HAP-1 (cell line): ENCODE measurements around the gene HABP4.
"Not testable (repeated sequence)": the region's sequence is repeated elsewhere in the genome, so short reads cannot be mapped to it uniquely, and the experiment has no call there.

Experiments
- DNase-seq, 2 experiments: peaks; one replicate each; pipeline ENCODE4 v3.0.0-alpha.2; 2016 to 2020; ENCODE audit warnings: low spot score in 2 of 2
- H3K27me3 ChIP-seq: fragments of 250-450 bp; sonication (Bioruptor Pico); 2 replicates; pipeline ENCODE4 v1.5.1; 2020; ENCODE audit warnings: low read depth, mild to moderate bottlenecking, moderate library complexity
- H3K36me3 ChIP-seq: fragments of 250-450 bp; sonication (Bioruptor Pico); replicated peaks from 2 replicates; pipeline ENCODE4 v1.5.1; 2020; ENCODE audit warnings: mild to moderate bottlenecking
- H3K4me1 ChIP-seq: fragments of 250-450 bp; sonication (Bioruptor Pico); 2 replicates; pipeline ENCODE4 v1.5.1; 2020; ENCODE audit warnings: mild to moderate bottlenecking
- H3K4me3 ChIP-seq: fragments of 250-450 bp; sonication (Bioruptor Pico); 2 replicates; pipeline ENCODE4 v1.5.1; 2020; ENCODE audit warnings: mild to moderate bottlenecking, moderate library complexity
- H3K9me3 ChIP-seq: fragments of 250-450 bp; sonication (Bioruptor Pico); 2 replicates; pipeline ENCODE4 v1.5.1; 2020; ENCODE audit warnings: mild to moderate bottlenecking, moderate library complexity
- in situ Hi-C: fragments of 300-500 bp; cut with MboI; formaldehyde crosslinking; loops from 3 replicates; pipeline ENCODE4 v1.14.3; 2020; ENCODE audit warnings: low sequenced_read_pairs, inconsistent platforms, mixed read lengths

Gene HABP4

GRCh38 chr9:96501633-96502538 is 51.9 kb downstream of the HABP4 start:
- in situ Hi-C loops, result no loop called here
- H3K27me3 ChIP-seq, result no peaks in the 10 kb centered on the region
- H3K36me3 ChIP-seq, result no peaks in the 10 kb centered on the region
- no peak overlapping the region for H3K4me3 ChIP-seq
- no peak for DNase-seq
- no peaks in the 10 kb centered on the region for H3K9me3 ChIP-seq
- no peaks in the 10 kb centered on the region for H3K4me1 ChIP-seq

- no peak for DNase-seq
- in situ Hi-C loops, result no loop called here
Observed at GRCh38 chr9:96502539-96503373, 52.8 kb downstream of the HABP4 start.

DNA sequence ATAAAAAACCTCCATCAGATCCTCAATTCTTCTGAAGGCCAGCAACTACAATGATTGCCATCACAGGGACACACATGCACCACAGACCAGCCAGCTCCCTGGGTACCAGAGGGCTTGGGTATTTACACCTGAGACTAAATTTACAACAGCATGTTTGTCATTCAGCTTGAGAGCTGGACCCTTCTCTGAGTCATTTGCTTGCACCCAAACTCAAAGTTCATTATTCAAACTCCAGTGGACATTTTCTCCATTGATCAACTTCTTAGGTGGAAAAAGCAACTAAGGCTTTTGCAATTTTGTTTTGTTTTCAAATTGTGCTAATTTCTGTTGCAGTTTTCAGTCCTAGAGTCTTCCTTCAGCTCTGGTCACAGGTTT is 53.4 kb downstream of the HABP4 start:
- H3K27me3 ChIP-seq, DNase-seq, in situ Hi-C loops, H3K4me1 ChIP-seq, H3K9me3 ChIP-seq, H3K36me3 ChIP-seq, H3K4me3 ChIP-seq: not testable (repeated sequence)

More at GRCh38 chr9:96502539-96503373, 52.8 kb downstream of the HABP4 start:
- Histone ChIP-seq H3K27me3 (no peaks in the 10 kb centered on the region), H3K36me3 (no peaks in the 10 kb centered on the region), H3K4me1 (no peaks in the 10 kb centered on the region), H3K9me3 (no peaks in the 10 kb centered on the region), H3K4me3 (no peak overlapping the region)

DNA sequence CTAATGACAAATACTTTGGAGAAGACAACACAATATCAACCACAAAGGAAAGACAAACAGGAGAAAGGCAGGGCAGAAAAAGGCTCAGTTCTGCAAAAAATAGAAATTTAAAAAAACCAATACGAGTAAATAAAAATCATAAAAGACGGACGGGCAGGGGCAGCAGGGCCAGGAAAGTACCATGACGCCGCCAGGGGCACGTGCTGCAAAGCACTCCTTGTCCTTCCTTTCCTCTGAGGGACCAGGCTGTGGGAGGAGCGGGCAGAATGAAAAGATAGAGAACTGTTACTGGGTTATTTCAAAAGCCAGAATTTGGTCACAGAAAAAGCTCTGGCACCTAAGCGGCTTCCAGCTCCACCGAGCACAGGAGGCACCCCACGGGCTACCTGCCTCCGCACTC is 53.9 kb downstream of the HABP4 start:
- H3K36me3 ChIP-seq, result no peaks in the 10 kb centered on the region; the same call in 1 of the 2 replicates
- in situ Hi-C loops, result no loop called here
- no peaks in the 10 kb centered on the region for H3K4me1 ChIP-seq
- H3K4me3 ChIP-seq, result no peak overlapping the region
- no peak for DNase-seq
- H3K9me3 ChIP-seq, result no peaks in the 10 kb centered on the region
- H3K27me3 ChIP-seq, result no peaks in the 10 kb centered on the region

- Histone ChIP-seq H3K9me3 (no peaks in the 10 kb centered on the region), H3K4me3 (no peak overlapping the region), H3K36me3 (no peaks in the 10 kb centered on the region; the same call in 1 of the 2 replicates), H3K27me3 (no peaks in the 10 kb centered on the region), H3K4me1 (no peaks in the 10 kb centered on the region)
- in situ Hi-C loops, result no loop called here
- no peak for DNase-seq
Observed at GRCh38 chr9:96505316-96505991, 55.5 kb downstream of the HABP4 start.

DNA sequence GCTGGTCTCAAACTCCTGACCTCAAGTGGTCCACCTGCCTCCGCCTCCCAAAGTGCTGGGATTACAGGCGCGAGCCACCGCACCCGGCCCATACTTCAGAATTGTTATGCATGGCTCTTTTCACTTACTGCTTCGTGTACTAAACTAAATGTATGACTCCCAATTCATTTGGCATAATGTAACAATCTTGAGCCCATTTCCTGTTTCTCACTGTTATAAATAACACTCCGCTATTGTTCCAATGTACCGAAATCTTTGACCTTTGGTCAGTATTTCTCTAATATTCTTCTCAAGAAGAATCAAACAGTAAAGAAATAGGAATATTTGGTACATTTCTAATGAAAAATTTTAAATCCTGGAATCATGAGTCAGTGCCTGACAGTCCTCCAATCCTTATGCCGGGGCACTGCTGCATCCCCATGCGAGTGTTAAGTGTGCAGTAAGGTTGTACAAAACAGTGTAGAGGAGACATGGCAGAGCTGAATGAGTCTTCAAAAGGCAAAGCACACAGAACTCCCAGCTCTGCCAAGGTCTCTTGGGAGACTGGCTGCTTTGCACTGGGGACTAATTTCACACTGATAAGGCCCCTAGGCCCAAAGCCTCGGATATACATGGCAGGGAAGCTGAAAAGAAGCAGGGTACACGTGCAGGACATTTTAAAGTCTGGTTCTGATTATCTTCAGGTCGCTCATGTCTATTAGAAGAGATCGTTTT is 58.4 kb downstream of the HABP4 start:
- no peaks in the 10 kb centered on the region for H3K9me3 ChIP-seq
- DNase-seq, result no peak
- no peaks in the 10 kb centered on the region for H3K27me3 ChIP-seq
- no peaks in the 10 kb centered on the region for H3K4me1 ChIP-seq
- H3K36me3 ChIP-seq, result no peaks in the 10 kb centered on the region; the same call in 1 of the 2 replicates
- H3K4me3 ChIP-seq, result no peak overlapping the region
- in situ Hi-C loops, result no loop called here

GRCh38 chr9:96509026-96509425 is 59.1 kb downstream of the HABP4 start:
- H3K4me3 ChIP-seq, result no peak overlapping the region
- in situ Hi-C loops, result no loop called here
- H3K27me3 ChIP-seq, result no peaks in the 10 kb centered on the region
- no peaks in the 10 kb centered on the region for H3K9me3 ChIP-seq
- no peak for DNase-seq
- no peaks in the 10 kb centered on the region for H3K4me1 ChIP-seq
- H3K36me3 ChIP-seq, result peaks cover 6% of the 10 kb centered on the region

GRCh38 chr9:96509848-96510247 is 59.9 kb downstream of the HABP4 start:
- Histone ChIP-seq H3K27me3 (no peaks in the 10 kb centered on the region), H3K4me3 (no peak overlapping the region), H3K4me1 (no peaks in the 10 kb centered on the region), H3K9me3 (no peaks in the 10 kb centered on the region), H3K36me3 (peaks cover 7% of the 10 kb centered on the region)
- no peak for DNase-seq
- in situ Hi-C loops, result no loop called here

DNA sequence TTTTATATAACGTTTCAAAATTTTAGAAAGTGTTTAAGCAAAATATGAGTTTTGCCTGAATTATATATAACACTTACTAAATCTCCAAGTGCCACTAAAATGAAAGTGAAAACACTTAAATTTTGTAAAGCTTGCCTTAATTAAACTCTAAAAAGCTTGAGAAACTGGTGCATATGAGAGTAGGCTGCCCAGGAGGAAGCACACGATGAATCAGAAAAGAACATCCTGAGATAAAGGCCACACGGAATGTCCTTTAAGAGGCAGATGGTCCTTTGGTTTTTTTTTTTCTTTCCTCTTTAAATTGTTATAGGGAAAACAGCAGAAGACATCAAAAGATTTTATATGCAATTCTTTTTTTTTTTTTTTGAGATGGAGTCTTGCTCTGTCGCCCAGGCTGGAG is 60.3 kb downstream of the HABP4 start:
- H3K4me1 ChIP-seq, result no peaks in the 10 kb centered on the region
- no peaks in the 10 kb centered on the region for H3K9me3 ChIP-seq
- H3K36me3 ChIP-seq, result peaks cover 7% of the 10 kb centered on the region
- H3K27me3 ChIP-seq, result no peaks in the 10 kb centered on the region
- no peak for DNase-seq
- in situ Hi-C loops, result no loop called here
- H3K4me3 ChIP-seq, result no peak overlapping the region

DNA sequence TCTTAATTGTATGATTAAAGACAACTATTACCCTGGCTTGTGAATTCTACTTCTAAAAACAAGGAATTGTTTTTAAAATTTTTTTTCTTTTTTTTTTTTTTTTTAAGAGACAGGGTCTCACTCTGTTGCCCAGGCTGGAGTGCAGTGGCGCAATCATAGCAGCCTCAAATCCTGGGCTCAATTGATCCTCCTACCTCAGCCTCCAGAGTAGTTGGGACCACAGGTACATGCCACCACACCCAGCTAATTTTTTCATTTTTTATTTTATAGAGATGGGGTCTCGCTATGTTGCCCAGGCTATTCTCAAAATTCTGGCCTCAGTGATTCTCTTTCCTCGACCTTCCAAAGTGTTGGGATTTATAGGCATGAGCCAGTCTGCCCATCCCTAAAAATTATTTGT is 62.3 kb downstream of the HABP4 start:
- no peak for DNase-seq
- H3K4me1 ChIP-seq, result no peaks in the 10 kb centered on the region

GRCh38 chr9:96513622-96514021 is 63.7 kb downstream of the HABP4 start:
- Histone ChIP-seq H3K27me3 (no peaks in the 10 kb centered on the region), H3K4me3 (no peak overlapping the region), H3K36me3 (peaks cover 7% of the 10 kb centered on the region), H3K4me1 (no peaks in the 10 kb centered on the region), H3K9me3 (no peaks in the 10 kb centered on the region)
- in situ Hi-C loops, result no loop called here
- no peak for DNase-seq

More for the DNA sequence above, 62.3 kb downstream of the HABP4 start:
- Histone ChIP-seq H3K4me3 (no peak overlapping the region), H3K36me3 (peaks cover 7% of the 10 kb centered on the region), H3K9me3 (no peaks in the 10 kb centered on the region), H3K27me3 (no peaks in the 10 kb centered on the region)
- in situ Hi-C loops, result no loop called here

DNA sequence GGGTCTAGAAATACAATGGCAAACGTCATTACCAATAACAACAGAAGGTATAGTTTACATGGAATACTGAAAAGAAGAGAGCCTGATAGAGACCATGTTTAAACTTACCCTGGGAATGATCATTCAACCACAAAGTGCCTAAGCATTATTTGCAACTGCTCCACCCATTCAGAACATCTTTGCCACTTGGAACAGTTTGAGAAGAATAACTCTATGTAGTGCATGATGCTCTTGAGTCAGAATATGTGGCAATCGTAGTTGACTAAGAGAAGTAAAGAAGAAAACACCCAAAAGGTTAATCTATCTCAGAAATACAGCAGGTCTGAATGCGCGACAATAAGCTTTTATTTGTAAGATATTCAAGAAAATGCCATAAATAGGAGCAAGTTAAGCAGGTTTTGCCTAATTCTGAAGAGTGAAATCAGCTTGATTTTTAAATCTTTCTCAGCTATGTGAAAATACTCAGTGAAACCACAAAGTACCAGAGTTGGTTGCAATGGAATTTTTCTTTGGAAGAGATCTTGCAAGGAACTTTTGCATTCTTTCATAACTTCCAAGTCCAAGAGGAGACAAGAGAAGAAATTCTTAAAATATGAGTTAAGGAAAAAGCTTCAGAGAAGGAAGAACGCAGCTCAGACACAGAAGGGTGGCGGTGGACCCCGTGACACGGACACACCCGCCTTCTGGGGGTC is 64.3 kb downstream of the HABP4 start:
- DNase-seq, result no peak
- H3K9me3 ChIP-seq, result no peaks in the 10 kb centered on the region
- no peak overlapping the region for H3K4me3 ChIP-seq
- no peaks in the 10 kb centered on the region for H3K4me1 ChIP-seq
- no peaks in the 10 kb centered on the region for H3K27me3 ChIP-seq
- in situ Hi-C loops, result no loop called here
- H3K36me3 ChIP-seq, result peaks cover 7% of the 10 kb centered on the region

DNA sequence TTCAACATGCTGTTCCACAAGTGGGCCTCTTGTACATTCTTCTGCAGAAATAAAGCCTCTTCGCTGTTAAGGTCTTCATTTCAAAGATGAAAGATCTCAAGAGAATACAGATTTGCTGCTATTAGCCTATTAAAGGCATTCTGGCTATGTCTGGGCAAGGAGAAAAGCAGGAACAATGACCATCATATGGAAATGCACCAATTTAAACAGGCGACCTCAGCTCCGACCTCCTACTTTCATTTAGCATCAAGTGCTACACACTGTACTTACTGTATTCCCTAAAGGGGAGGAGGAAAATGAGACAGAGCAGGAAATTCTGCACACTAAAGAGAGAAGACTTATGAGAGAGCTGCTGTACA is 64.8 kb downstream of the HABP4 start:
- Histone ChIP-seq H3K4me1 (no peaks in the 10 kb centered on the region), H3K36me3 (peaks cover 7% of the 10 kb centered on the region), H3K9me3 (no peaks in the 10 kb centered on the region), H3K4me3 (no peak overlapping the region), H3K27me3 (no peaks in the 10 kb centered on the region)
- DNase-seq, result no peak
- in situ Hi-C loops, result no loop called here
